ENCODE data around the gene TMEM150B. TPM values are rescaled to one million over a fixed set of nuclear protein-coding genes. Genes with fewer than 3 reads are reported as not detected.

Gene TMEM150B, protein sequence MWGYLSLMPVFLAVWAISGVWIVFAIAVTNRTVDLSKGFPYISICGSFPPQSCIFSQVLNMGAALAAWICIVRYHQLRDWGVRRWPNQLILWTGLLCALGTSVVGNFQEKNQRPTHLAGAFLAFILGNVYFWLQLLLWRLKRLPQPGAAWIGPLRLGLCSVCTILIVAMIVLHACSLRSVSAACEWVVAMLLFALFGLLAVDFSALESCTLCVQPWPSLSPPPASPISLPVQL
- polyA plus RNA-seq (2013, experiment 1 of 2; ENCODE audit: insufficient read length) = not detected
- polyA plus RNA-seq (2013, experiment 2 of 2; ENCODE audit: insufficient read length) = not detected

DNA sequence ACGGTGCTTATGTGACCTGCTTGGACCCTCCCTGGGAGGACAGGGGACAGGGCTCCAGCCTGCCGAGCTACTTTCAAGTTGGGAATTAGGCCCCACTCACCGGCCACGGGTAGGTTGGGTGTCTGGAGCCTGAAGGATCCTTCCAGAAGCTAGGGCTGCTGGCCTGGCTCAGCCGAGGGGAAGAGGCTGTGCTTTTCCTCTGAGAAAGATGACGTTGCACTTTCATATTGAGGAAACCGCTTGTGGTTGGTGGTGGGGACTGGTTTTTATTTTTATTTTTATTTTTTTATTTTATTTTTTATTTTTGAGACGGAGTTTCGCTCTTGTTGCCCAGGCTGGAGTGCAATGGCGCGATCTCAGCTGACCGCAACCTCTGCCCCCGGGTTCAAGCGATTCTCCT is at the start of gene TMEM150B:
TSS of gene TMEM150B (minus strand) at position 170 of the 400 bp plus-strand sequence. CDS start 4,305 bp downstream, outside the sequence.
- no peak for DNase-seq

DNA sequence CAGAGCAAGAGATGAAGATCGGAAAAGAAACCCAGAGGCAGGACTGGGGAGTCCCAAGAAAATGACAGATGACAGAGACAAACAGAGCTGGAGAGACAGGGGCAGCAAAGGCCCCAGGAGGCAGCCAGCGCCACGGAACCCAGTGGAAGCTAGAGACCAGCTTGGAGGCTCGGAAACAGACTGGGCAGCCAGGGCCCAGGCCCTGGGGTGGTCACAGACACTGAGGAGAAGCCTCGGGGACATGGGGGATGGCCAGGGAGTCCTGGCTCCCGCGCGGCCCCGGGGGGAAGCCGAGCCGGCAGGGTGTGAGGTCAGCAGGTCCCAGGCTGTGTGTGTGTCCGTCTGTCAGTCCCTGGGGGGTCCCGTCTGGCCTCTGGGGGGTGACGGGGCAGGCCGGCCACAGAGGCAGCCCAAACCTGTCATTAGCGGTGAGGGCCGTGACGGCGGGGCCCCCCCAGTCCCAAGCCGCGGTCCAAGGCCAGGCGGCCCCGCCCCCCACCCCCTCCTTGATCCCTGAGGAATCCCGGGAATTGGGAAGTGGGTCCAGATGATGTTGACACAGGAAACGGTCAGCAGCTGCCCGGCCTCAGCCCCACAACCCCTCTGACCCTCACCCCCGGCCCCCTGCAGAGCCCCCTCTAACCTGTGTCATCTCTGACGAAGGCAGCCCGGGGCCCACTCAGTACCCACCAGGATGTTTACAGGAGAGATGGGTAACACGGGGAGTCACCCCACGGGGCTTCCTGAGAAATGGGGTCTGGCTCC is 49.0 kb upstream of the TMEM150B start:
- DNase-seq = peak; percentile 50

DNA sequence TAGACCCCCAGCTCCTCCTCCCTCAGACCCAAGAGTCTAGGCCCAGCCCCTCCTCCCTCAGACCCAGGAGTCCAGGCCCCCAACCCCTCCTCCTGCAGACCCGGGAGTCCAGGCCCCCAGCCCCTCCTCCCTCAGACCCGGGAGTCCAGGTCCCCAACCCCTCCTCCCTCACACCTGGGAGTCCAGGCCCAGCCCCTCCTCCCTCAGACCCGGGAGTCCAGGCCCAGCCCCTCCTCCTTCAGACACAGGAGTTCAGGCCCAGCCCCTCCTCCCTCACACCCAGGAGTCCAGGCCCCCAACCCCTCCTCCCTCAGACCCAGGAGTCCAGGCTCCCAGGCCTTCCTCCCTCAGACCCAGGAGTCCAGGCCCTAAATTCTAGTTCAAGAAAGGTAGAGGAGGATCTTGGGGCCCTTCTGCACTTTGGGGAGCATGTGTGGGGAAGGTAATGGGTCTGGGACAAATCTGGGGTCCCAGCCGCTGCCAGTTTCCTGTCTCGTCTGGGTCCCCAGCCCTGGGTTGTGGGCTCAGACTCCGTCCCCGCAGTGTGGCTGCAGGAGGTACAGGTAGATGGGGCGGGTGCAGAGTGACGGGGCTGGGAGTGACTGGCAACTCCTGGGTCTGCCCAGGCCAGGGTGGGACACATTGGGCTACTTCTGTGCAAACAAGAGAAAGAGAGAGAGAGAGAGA is 48.3 kb upstream of the TMEM150B start:
- DNase-seq = no peak

DNA sequence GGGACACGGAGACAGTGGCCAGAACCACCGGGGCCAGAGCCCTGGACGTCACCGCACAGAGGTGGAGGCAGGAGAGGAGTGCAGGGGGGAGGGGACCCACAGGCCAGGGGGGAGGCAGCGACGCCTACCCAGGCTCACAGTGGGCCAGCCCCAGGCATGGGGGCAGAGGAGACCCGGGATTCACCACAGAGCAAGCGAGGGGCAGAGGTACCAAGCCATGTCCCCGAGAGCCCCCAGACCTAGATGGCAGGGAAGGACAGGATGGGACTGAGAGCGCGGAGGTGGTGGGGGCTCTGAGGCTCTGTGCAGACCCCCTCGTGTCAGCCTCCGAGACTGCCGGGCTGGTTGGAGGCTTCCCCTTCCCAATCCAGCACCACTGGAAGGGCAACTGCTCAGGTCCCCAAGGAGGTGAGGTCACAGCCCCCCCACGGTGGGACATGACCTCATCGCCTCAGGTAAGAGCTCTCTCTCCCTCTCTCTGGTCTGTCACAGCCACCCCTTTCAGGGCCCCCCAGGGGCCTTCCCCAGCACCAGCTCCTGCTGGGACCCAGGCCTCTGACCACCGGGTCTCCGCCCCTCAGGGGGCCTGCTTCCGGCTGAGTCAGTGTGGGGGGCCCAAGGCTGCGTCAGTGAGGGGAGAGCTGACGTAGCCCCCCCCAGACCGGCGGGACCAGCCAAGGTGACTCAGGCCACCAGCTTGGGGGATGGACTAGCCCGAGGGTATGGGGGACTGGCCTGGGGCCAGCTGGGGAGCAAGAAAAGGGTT is 47.4 kb upstream of the TMEM150B start:
- DNase-seq = peak; percentile 79

DNA sequence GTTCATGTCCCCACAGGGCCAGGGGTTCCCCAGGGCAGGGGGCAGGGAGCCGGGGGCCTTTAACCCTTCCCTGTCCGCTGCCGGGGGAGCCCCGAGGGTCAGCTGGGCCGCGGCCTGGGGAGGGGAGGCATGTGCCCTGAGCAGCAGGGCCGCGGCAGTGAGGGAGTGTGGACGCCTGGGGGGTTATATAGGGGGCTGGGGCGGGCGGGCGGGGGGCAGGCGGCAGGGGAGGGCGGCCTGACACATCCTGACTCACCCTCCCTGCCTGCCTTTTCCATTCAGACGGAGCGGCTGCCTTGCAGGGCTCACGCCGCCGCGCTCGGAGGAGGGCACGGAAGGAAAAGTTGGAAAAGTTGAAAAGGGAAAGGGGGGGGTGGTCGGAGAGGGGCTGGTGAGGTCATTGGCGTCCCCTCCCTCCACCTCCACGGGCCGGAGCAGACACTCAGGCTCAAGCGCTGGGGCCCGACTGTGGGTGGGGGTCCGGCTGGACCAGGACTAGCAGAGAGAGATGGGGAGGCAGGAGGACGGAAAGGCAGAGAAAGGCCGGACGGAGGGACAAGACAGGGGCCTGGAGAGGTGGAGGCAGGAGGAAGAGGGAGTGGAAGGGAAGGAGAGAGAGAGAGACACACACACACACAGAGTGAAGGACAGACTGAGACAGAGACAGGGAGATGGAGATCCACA is 45.3 kb upstream of the TMEM150B start, which contains the start of gene IL11:
TSS of gene IL11 (minus strand) at position 159 of the 684 bp plus-strand sequence. CDS start at position 6, 153 bp downstream.
- peak; percentile 86 for DNase-seq

DNA sequence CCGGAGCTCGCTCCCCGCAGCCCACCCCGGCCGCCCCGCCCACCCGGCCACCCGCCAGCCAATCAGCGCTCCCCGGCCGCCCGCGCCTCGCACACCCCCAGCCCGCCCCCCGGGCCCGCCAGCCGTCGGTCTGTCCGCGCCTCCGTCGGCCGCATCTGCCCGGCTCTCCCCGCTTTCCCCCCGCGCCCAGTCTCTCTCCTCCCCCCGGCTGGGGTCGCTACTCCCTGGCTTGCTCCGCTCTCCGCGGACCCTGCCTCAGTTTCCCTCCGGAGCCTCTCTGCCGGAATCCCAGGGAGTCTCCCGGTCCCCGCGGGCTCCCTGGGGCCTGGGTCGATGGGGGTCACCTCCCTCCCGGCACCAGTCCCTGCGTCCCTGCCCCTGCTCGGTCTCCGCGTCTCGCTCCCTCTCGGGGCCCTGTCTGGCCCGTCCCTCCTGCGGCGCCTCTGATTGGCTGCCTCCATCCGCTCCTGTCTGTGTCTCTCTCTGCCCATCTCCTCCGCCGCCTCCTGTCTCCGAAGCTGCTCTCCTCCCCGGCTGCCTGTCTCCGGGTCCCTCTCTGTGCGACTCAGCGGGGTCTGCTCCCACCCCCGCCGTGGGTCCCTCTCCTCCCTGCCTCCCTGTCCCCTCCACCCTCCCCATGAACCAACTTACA is 44.6 kb upstream of the TMEM150B start:
- peak; percentile 86 for DNase-seq

DNA sequence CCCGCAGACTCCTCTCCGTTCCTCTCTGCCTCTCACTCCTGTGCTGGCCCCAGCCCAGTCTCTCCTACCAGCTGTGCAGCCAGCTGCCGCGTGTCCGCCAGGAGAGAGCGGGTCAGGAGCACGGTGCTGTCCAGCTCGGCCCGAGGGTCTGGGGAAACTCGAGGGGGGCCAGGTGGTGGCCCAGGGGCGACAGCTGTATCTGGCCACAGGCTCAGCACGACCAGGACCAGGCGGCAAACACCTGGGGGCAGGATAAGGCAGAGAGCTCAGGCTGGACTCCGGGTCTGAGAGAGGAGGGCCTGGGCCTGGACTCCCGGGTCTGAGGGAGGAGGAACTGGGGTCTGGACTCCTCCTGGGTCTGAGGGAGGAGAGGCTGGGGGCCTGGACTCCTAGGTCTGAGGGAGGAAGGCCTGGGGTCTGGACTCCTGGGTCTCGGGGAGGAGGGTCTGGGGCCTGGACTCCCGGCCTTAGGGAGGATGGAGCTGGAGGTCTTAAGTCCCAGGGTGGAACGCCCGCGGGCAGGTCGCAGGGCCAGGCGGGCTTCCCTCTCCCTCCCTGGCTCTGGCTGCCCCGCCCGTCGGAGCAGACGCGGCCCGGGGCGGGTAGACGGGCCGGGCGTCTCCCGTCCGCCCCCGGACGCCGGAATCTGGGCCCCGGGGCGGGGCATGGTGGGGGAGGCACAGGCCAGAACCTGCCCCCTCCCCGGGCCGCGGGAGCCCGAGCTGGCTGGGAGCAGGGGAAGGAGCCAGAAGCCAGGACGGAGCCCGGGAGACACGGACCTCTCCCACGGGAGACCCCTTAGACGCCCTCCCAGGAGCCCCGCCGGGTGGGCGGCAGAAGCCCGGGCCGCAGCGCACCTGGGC is 43.8 kb upstream of the TMEM150B start:
- peak; percentile 72 for DNase-seq

DNA sequence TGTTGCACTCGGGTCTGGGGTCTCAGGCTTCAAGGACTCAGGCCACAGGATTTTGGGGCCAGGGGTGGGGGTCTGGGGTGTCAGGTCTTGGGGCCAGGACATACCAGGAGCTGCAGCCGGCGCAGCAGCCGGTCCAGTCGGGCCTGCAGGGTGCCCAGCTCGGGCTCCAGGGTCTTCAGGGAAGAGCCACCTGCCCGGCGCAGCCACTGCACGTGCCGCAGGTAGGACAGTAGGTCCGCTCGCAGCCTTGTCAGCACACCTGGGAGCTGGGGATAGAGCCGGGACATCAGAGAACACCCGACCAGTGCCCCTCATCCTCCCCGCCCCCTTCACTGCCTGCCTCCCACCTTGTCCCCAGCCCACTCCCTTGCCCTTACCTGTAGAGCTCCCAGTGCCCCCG is 43.0 kb upstream of the TMEM150B start:
- no peak for DNase-seq

DNA sequence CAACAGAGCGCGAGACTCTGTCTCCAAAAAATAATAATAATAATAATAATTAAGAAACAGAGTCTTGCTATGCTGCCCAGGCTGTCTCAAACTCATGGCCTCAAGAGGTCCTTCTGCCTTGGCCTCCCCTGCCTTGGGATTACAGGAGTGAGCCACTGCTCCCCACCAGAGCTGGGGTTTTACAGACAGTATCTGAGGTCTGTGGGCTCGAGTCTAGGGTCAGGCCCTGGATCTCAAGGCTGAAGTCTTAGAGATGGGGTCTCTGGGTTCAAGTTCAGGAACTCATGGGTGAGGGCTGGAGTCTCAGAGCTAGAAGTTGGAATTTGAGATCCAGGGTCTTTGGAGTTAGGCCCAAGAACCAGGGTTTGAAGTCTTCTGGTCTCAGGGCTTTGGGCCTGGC is 41.6 kb upstream of the TMEM150B start:
- DNase-seq = no peak

DNA sequence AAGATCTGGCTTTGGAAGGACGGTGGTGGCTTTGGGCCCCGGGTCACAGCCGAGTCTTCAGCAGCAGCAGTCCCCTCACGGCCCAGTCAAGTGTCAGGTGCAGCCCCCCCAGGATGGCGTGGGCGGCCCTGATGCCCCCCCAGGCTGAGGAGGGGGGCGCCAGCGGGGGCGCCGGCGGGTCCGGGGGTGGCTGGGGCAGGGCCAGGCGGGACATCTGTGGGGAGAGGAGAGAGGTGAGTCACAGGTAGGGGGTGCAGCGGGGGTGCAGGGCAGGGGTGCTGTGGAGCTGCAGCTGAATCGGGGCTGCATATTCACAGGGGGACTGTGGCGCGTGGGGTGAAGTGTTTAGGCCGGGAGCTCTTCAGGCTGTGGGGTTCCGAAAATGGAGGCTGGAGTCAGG is 40.8 kb upstream of the TMEM150B start:
- DNase-seq = no peak

DNA sequence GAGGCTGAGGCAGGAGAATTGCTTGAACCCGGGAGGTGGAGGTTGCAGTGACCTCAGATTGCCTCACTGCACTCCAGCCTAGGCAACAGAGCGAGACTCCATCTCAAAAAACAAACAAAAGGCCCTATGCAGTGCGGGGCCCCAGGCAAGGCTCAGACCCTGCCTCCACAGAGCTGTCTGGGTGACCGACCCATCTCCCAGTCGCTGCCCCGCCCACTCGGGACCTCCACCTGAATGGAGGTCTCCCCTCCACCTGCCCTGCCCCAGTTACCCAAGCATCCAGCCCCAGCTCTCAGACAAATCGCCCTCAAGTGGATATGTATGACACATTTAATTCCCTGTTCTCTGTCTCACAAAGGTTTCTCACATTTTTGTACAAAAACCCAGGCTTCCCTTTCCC is 40.1 kb upstream of the TMEM150B start:
- DNase-seq = no peak

DNA sequence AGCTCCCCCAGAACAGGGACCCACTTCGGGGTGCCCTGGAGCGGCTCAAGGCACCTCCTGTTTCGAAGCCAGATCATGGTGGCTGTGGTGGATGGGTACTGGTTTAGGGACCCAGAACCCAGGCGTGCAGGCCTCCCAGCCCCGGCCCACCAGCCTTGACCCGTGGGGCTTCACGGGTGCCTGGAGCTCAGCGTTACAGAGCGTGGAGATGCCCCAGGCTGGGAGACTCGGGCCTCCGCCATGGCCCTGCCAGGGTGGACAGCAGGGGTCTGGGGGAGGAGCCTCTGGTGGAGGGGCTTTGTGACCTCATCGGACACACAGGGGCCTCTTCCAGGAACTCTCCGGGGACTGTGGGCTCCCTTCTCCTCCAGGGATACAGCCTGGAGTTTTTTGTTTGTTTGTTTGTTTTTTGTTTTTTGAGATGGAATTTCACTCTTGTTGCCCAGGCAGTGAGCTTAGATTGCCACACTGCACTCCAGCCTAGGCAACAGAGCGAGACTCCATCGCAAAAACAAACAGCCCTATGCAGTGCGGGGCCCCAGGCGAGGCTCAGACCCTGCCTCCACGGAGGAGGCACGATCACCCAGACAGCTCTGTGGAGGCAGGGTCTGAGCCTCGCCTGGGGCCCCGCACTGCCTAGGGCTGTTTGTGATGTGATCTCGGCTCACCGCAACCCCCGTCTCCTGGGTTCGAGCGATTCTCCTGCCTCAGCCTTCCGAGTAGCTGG is 38.0 kb upstream of the TMEM150B start, which contains the start of gene GARIN5B:
TSS of gene GARIN5B (minus strand) at position 271 of the 727 bp plus-strand sequence. CDS start at position 77, 194 bp downstream.
- DNase-seq = no peak

DNA sequence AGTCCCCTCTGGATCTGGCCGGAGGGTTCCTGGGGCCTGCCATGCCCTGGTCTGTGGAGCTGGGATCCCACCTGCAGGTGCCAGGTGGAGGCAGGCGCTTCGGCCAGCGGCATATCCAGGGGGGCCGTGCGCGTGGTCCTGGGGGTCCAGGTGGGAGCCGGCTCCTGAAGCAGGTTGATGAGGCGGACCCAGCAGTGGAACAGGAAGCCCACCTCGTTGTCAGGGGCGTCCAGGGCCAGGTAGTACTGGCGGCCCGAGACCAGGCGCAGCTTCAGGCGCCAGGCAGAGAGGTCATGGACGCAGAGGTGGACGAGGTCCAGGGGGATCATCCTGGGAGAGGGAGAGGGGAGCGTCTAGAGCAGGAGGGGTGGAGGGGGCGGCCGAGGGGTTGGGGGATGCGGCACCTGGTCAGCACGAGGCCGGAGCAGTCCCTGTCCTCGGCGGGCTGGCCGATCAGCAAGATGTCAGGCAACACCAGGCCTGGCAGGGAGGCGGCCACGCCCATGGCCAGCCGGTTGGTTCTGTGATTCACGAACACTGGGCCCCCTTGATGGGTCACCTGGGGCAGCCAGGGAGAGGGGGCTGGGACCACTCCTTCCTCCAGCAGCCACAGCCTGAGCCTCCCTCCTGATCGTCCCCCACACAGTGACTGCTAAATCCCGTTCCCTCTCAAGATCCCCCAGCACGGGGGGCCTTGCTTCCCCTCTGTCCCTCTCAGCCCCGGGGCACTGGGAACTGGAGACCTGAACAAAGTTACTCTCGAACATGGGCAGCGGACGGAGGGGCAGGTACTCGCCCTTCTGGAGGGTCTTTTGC is 37.2 kb upstream of the TMEM150B start:
- DNase-seq = no peak

DNA sequence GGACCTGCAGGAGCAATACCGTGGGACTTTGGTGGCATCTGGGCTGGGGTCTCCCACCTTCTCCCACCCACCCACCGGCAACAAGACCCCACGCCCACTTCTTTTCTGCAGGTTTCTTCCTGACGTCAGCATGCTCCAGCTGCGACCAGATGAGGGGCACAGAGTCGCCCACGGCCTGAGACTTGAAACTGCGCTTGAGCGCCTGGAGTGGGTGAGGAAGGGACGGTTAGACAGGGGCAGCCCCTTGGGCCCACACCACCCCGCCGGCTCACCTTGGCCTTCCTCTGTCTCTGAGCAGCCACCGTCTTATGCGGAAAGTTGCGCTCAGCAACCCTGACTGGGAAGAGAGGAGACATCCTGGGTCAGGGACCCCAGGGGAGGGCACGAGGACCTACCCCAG is 35.8 kb upstream of the TMEM150B start:
- DNase-seq = no peak

DNA sequence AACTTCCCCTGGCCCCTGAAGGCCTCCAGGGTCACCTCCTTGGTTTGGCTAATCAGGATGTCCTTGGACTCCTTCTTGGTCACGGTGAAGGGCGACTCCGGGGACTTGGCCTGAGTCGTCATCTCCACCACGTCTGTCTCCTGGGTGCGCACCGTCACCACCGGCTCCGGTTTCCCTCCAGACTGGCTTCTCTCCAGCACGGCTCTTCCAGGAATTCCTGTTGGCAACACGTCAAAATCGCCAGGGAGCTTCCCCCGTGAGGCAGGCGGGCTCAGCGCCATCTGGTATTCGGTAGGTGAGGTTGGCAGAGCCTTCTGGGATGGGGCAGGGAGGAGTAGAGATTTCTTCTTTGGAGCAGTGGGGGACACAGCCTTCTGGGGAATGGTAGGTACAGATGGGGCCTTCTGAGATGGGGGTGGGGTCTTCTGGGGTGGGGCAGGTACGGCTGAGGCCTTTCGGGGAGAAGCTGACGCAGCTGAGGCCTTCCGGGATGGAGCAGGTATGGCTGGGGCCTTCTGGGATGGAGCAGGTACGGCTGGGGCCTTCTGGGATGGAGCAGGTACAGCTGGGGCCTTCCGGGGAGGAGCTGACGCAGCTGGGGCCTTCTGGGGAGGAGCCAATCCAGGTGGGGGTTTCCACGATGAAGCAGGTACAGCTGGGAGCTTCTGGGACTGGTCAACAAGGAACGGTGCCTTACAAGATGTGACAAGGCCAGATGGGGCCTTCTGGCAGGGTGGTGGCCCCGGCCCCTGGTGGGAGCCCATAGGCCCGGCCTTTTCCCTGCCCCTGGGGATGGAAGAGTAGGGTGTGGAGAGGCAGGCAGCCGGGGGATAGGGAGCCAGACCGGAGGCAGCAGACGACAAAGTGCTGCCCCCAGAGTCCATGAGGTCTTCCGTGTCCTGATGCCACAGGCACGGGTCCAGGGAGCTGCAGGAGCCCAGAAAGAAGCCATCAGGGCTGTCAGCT is 34.1 kb upstream of the TMEM150B start:
- no peak for DNase-seq

DNA sequence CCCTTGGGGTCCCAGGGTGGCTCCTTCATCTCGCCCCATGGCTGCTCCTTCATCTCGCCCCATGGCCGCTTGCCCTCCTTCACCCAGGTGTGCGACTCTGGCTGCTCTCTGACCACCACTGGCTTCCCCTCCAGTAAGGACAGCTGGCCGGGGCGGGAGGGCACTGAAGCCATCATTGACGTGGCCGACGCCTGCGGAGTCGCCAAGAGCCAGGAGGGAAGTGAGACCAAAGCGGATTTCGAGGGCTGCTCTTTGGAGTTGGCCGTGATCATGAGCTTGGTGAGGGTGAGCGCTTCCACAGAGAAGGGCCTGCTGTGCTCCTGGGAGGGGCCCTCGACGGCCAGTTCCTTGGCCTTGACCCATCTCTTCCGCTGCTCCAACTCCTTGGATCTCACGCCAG is 33.4 kb upstream of the TMEM150B start:
- DNase-seq = no peak

DNA sequence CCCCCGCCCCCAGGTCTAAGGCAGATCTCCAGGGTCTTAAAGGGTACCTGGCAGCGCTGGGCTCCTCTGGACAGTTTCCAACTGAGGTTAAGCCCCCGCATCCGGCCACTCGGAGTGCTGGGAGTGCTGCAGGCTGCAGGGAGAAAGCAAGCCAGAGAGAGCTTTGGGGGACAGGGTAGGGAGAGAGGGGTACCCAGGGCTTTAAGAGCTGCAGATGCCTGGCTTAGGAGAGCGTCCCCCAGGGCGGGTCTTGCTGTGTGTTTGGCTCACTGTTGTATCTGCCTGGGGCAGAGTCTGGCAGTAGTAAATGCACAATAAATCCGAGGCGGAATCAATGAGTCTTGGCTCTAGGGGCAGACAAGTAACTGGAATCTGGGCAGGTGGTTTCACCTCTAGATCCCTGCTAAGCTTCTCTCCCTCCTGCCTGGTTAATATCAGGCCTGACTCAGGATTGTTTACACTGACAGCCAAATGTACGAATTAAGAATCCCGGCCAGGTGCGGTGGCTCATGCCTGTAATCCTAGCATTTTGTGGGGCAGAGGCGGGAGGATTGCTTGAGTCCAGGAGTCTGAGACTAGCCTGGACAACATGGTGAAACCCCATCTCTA is 30.2 kb upstream of the TMEM150B start:
- DNase-seq = no peak
